ENCODE data around the gene SMC5.

GRCh38 chr9:70389621-70390266, 131.0 kb downstream of the SMC5 start:
- TF ChIP-seq POLR2A (IDR thresholded peaks at IDR 0.05; ENCODE audit: low read depth, low read length) (no peak), TAF1 (IDR thresholded peaks at IDR 0.05; ENCODE audit: borderline replicate concordance, low read depth, low read length) (no peak), POLR2AphosphoS5 (IDR thresholded peaks at IDR 0.05; ENCODE audit: low read depth, low read length) (no peak)

Data from GM12892 (cell line).